NCI-H446 treated with DMSO at 0.1 percent for 48 hours (cell line): ENCODE results near the gene MTERF2.

Source experiments
- DNase-seq: peaks from one replicate; lab custom pipeline; 2025; lab: John Stamatoyannopoulos, UW

MTERF2 gene

GRCh38 chr12:106954462-106955376 lies 32.2 kb downstream of the MTERF2 start:
- no peak for DNase-seq

GRCh38 chr12:106953352-106954250 lies 33.3 kb downstream of the MTERF2 start:
- DNase-seq = no peak

- DNase-seq = no peak
These were observed 36.4 kb downstream of the MTERF2 start for GRCh38 chr12:106950591-106950990.

- no peak for DNase-seq
These were observed 39.5 kb downstream of the MTERF2 start for GRCh38 chr12:106947461-106947860.

GRCh38 chr12:106945261-106945851 lies 41.6 kb downstream of the MTERF2 start:
- DNase-seq = no peak

- DNase-seq = no peak
These were observed 44.2 kb downstream of the MTERF2 start for GRCh38 chr12:106942775-106943174.

GRCh38 chr12:106941481-106942156 lies 45.3 kb downstream of the MTERF2 start:
- DNase-seq = no peak

GRCh38 chr12:106934277-106934676 lies 52.7 kb downstream of the MTERF2 start:
- no peak for DNase-seq
